Glomerular visceral epithelial cell (primary cell): ENCODE measurements around the gene MRNIP.
"Not testable (repeated sequence)": the region's sequence is repeated elsewhere in the genome, so short reads cannot be mapped to it uniquely, and the experiment has no call there.

Experiments
- DNase-seq: peaks from one replicate; pipeline ENCODE4 v3.0.0-alpha.2; 2016; ENCODE audit errors: extremely low spot score

Gene MRNIP

GRCh38 chr5:179871533-179871932 lies 12.9 kb upstream of the MRNIP start:
- not testable (repeated sequence) for DNase-seq

DNA sequence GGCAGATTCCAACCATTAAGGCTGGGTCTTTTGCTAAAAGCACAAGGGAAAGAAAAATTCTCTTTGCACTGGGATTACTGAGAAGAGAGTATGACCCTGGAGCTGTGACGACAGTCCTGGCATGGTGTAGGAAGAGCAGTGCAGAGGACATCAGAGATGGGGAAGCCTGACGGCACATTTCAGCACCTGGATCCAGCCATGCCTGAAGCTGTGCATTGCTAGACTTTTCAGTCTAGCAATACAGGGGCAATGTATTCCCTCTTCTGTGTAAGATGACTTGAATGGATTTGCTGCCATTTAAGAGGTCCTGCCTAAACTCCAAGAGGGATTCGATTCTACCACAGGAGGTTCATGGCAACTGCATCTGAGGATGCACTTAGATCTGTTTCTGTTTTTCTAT lies 12.3 kb upstream of the MRNIP start:
- no peak for DNase-seq

DNA sequence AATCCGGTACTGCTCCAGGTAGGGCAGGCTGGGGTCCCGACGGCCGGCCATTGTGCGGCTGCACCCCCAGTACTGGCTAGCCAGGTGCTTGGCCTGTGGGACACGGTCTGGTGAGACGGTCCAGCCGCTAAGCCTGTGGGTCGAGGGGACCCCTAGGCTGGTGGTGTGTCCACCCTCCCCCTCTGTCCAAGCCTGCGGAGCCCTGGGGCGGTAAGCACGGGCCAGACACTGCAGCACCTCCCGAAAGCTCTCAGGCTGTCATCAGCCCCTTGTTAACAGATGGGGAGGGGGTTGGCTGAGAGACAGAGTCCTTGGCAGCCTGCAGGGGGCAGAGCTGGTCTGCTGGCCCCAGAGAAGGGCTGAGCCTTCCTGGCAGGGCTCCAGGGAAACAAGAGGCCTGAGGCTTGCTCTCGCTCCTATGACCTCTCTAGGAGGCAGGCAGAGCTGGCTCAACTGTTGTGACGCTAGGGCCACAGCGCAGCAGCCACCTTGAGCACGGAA lies 11.8 kb upstream of the MRNIP start:
- peak; percentile 55 for DNase-seq

GRCh38 chr5:179869641-179870402 lies 11.2 kb upstream of the MRNIP start:
- no peak for DNase-seq

- no peak for DNase-seq
Observed at GRCh38 chr5:179869101-179869500, 10.5 kb upstream of the MRNIP start.

- DNase-seq, result no peak
Observed at GRCh38 chr5:179868541-179868940, 9.9 kb upstream of the MRNIP start.

DNA sequence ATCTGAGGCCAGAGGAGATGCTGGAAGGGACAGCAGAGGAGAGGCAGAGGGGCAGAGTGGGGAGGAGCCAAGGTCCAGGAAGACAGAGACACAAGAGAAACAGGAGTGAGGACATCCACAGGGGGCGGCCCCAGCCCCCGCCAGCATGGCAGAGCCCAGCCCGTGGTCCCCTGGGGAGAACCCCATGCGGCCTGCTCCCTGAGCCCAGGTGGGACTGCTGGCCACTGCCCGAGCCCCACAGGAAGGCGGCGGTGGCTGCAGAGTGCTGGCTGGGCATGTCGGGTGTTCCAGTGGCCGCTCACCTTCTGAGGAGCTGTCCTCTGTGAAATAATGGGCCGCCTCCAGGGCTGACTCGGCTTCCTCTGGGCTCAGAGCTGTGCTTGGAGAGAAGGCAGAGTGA lies 8.9 kb upstream of the MRNIP start:
- no peak for DNase-seq

DNA sequence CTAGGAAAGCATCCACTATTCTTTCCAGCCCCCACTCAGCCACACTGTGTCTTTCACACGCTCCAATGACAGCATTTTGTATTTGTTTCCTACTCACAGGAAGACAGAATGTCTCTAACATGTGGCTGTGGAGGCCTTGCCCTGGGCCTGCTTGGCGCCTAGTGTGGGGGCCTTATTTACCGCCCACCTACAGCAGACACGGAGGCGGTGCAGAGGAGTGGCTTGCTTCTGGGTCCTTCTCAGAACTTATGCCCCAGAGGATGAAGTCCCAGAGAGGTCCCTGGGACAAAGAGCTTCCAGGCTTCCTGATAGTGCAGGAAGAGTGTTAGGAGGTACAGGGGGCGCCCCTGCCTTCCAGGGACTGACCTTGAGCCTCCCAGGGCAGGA lies 8.5 kb upstream of the MRNIP start:
- no peak for DNase-seq

DNA sequence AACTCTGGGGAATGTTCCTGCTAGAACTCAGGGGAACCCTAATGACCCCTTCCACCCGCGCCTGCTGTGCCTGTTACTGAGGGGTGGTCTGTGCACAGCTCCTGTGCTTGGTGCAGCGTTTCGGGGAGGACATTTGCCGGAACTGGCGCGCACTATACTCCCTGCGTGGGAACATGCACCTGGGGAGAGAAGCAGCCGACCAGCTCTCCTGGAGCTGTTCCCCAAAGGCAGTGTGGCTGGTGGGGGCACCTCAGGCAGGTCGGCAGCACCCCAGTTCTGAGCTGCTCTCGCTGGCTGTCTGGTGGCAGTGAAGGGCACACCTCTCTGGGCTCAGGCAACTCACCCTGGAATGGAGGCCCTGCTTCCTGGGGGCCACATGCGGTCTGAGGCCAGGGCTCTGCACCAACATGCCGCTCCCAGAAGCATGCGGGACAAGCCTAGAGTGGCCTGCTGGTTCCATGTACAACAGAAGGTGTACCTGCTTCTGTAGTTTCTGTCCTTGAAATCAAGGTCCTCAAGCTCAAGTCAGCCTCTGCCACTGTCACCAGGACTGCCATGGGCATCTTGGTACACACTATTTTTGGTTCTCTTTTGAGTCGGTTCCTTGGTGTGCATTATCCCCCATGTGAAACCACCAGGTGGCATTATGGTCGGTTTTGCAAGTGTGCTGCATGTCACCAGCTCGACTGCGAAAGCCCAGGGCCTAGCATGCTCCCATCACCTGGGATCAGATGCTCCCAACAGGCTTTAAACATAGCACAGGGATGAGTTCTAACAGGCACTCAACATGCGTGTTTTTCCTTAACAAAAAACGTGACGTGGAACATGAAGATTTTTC lies 7.8 kb upstream of the MRNIP start:
- DNase-seq, result no peak

GRCh38 chr5:179865491-179866240 lies 7.0 kb upstream of the MRNIP start:
- no peak for DNase-seq

DNA sequence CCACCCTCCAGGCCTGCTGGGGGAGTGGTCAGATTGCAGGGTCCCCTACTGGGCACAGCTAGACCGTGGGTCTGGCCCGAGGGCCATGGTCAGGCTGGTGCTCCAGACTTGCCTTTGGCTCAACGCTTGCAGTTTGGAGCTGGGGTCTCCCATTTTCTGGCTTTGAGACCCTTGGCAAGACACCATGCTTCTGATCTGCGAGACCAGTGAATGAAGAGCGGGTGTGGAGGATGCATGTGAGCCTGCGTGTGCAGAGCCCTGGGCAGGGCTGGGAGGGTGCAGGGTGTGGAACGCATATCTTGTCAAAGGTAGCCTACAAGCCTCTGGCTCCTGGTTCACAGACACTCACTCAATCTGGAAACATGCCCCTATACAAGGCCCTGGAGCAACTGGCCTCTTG lies 6.1 kb upstream of the MRNIP start:
- DNase-seq, result no peak

DNA sequence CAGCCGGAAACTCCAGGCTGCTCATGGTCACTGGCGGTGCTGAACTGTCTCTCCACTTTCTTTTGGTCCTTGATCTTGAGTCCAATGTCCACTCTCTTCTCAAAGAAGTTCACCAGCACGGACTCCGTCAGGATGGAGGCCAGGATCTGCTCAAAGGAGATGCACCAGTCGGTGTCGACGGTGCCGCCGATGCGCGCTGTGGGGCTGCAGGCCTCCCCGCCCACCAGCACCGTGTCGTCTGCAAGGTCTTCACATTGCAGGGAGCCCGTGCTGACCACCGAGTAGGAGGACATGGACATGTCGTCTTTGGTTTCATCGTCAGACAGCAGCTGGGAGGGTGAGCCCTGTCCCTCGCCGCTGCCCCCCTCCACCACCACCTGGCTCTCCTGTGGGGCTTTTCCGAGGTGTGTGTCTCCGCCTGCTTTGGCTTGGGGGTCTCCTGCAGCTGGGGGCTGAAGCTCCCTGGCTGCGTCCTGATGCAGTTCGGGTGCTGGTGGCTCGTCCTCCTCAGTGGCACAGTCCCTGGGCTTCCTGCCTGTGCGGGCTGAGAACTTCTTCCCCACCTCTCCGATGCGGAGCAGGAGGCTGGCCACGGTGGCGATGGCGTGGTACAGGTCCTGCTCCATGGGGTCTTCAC lies 5.0 kb upstream of the MRNIP start:
- DNase-seq, result no peak

DNA sequence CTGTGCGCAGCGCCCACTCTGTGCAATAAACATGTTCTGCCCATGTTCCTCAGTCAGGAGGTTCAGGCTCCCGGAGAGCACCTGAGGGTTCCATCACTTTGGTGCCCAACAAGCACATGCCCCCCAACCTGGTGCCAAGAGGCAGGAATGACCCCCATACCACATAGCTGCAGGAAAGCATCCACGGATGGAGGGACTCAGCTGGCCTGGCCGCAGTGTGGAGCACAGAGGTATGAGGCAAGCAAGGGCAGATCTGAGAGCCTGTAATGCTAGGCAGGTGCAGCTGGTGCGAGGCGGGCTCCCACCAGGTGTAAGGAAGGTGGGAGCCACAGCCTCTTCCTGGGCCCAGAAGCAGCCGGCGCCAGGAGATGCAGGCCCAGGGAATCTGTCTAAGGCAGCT lies 4.3 kb upstream of the MRNIP start:
- no peak for DNase-seq

GRCh38 chr5:179862296-179862695 lies 3.7 kb upstream of the MRNIP start:
- DNase-seq, result no peak

- no peak for DNase-seq
Observed at GRCh38 chr5:179860301-179860700, 1.7 kb upstream of the MRNIP start.

- peak; percentile 42 for DNase-seq
Observed at GRCh38 chr5:179858241-179858585, 404 bp downstream of the MRNIP start.

DNA sequence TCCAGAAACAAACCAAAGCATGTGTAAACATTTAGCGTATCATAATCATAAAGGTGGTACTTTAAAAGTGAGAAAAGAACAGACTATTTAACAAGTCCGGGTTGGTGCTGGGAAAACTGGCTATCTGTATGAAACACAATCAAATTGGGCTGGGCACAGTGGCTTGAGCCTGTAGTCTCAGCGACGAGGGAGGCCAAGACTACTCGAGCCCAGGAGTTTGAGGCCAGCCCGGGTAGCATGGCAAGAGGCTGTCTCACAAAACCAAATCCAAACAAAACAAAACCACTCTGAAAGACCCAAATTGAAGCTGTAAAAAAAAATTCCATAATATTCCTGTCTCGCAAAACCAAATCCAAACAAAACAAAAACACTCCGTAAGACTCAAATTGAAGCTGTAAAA lies 4.3 kb downstream of the MRNIP start:
- no peak for DNase-seq

GRCh38 chr5:179852993-179853547 lies 5.5 kb downstream of the MRNIP start:
- no peak for DNase-seq

GRCh38 chr5:179841621-179842020 lies 17.0 kb downstream of the MRNIP start:
- DNase-seq, result no peak

DNA sequence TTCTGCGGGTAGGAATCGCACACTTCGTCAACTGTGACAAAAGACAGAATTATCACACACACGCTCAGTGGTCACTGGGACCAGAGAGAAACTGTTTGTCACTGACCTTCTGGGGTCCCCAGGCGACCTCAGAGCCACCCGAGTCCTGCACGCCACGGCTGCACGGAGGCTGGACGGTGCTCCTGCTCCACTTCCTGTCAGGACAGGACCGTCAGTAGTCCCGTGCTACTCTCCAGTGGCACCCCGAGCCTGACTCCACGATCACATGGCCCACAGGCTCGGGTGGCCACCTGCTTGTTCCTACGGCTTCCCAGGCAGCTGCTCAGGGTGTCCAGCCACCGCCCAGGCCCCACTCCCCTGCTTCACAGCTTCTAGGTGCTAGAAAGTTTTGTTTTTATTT lies 17.9 kb downstream of the MRNIP start:
- no peak for DNase-seq

DNA sequence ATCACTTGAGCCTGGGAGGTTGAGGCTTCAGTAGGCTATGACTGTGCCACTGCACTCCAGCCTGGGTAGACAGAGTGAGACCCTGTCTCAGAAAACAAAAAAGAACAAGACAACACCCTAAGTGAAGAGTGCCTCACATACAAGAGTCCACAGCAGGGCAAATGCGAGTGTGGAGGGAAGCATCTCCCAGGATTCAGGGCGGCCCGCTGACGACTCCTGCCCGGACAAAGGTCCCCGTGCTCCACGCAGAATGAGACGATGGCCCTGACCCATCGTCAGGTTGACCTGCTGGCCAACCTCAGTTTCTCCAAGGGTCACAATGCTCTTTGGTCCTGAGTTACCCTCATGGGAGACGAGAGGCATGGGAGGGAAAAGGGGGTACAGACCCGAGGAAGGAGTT lies 18.3 kb downstream of the MRNIP start:
- DNase-seq, result no peak
